Neutrophil (primary cell): ENCODE data around the gene SYTL3.

Source experiments
- H3K27ac ChIP-seq: fragments of 200-600 bp; sonication (generic); 2 replicates; pipeline ENCODE4 v1.5.1; 2016; ENCODE audit warnings: mild to moderate bottlenecking, moderate library complexity
- H3K27me3 ChIP-seq: fragments of 200-600 bp; sonication (generic); 2 replicates; pipeline ENCODE4 v1.6.0; 2016; ENCODE audit warnings: mild to moderate bottlenecking
- H3K36me3 ChIP-seq: fragments of 200-600 bp; sonication (generic); 2 replicates; pipeline ENCODE4 v1.5.1; 2017
- H3K4me1 ChIP-seq, 2 experiments: fragments of 200-600 bp in 1 of 2; sonication (generic) in 1 of 2; 1 replicate in 1 of 2; 2 replicates in 1 of 2; pipeline versions ENCODE4 v1.5.1 to v1.6.1; 2013 to 2016; ENCODE audit warnings: low read depth in 1 of 2, low read length in 1 of 2, mild to moderate bottlenecking in 1 of 2, moderate library complexity in 1 of 2; ENCODE audit not compliant: control insufficient read depth in 1 of 2, insufficient read depth in 1 of 2
- H3K4me3 ChIP-seq, 2 experiments: fragments of 200-600 bp in 1 of 2; sonication (generic) in 1 of 2; 1 replicate in 1 of 2; 2 replicates in 1 of 2; pipeline ENCODE4 v1.5.1; 2013 to 2016; ENCODE audit warnings: low read depth in 1 of 2, low read length in 1 of 2, mild to moderate bottlenecking in 1 of 2, moderate library complexity in 1 of 2
- H3K9me3 ChIP-seq: fragments of 200-600 bp; sonication (generic); 2 replicates; pipeline ENCODE4 v1.5.1; 2016
- TF ChIP-seq, protein P1 (sequence below): fragments of 200-600 bp; sonication (generic); IDR thresholded peaks from 2 replicates; pipeline ENCODE4 v1.5.1; 2016; ENCODE audit warnings: antibody characterized with exemption

The SYTL3 gene

DNA sequence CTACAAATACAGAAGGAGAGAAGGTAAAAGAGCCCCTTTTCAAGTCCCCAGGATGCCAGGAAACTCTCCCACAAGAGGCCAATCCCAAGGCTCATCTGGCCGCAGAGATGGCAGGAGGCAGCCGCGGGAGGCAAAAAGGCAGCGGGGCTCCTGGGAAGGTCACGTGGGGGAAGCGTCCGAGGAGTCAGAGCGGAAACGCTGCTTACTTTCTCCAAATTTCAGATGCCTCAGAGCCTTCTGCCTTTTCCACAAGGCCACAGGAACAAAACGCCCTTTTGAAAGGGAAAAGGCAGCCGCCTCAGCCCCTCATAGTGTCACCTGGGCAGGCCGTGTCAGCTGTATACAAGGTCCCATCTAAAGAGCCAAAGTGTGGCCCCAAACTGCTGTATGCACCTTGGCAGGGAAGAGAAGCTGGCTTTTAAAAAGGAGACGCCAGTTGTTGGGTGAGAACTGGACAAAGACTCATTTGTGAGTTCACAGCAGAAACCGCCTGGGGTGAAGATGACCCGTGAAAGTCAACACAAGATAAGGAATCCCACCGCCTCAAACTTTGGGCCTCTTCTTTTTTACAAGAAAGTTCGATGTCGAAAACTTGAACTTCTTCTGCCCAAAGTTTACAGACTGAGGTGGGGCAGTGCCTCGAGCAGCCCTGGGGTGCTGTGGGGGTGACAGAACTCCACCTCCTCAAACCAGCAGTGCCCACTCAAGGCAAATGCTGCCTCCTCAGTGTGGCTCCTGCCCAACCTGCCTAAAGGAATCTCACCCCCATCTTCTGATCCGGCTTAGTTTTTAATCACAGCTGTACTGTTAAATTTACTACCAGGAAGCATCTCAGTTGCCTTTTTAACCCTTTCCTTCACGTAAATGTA is 124.0 kb downstream of the SYTL3 start:
- no peak overlapping the region for H3K4me3 ChIP-seq
- no peaks in the 10 kb centered on the region for H3K27me3 ChIP-seq
- H3K36me3 ChIP-seq = peaks cover 98% of the 10 kb centered on the region
- no peaks in the 10 kb centered on the region for H3K9me3 ChIP-seq
- no peak overlapping the region for H3K27ac ChIP-seq
- H3K4me1 ChIP-seq = no peaks in the 10 kb centered on the region
- TF ChIP-seq, protein P1, sequence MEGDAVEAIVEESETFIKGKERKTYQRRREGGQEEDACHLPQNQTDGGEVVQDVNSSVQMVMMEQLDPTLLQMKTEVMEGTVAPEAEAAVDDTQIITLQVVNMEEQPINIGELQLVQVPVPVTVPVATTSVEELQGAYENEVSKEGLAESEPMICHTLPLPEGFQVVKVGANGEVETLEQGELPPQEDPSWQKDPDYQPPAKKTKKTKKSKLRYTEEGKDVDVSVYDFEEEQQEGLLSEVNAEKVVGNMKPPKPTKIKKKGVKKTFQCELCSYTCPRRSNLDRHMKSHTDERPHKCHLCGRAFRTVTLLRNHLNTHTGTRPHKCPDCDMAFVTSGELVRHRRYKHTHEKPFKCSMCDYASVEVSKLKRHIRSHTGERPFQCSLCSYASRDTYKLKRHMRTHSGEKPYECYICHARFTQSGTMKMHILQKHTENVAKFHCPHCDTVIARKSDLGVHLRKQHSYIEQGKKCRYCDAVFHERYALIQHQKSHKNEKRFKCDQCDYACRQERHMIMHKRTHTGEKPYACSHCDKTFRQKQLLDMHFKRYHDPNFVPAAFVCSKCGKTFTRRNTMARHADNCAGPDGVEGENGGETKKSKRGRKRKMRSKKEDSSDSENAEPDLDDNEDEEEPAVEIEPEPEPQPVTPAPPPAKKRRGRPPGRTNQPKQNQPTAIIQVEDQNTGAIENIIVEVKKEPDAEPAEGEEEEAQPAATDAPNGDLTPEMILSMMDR = no peak

DNA sequence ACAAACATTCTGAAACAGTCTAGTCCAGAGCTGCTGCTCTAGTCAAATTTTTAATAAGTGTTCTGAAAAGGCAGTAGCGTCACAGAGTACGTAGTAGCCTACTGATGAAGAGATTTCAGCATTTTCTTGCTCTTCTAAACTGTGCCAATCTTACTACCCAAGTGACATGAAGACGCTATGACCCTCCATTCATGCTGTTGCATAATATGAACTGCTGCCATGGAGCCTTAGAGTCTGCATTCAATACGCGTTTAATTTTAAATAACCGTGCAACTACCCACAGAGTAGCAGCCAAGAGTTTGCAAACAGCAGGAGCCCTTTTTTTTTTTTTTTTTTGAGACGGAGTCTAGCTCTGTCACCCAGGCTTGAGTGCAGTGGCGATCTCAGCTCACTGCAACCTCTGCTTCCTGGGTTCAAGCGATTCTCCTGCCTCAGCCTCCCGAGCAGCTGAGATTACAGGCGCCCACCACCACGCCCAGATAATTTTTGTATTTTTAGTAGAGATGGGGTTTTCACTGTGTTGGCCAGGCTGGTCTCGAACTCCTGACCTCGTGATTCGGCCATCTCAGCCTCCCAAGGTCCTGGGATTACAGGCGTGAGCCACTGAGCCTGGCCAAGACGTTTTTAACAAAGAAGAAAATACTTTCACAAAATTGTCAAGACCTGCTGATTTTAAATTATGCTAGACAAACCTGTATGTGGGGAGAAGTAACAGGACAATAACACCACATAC is 125.0 kb downstream of the SYTL3 start:
- Histone ChIP-seq H3K9me3 (no peaks in the 10 kb centered on the region), H3K4me1 (no peaks in the 10 kb centered on the region), H3K27me3 (no peaks in the 10 kb centered on the region), H3K4me3 (no peak overlapping the region), H3K27ac (no peak overlapping the region), H3K36me3 (peaks cover 97% of the 10 kb centered on the region)
- TF ChIP-seq, protein P1 = no peak

DNA sequence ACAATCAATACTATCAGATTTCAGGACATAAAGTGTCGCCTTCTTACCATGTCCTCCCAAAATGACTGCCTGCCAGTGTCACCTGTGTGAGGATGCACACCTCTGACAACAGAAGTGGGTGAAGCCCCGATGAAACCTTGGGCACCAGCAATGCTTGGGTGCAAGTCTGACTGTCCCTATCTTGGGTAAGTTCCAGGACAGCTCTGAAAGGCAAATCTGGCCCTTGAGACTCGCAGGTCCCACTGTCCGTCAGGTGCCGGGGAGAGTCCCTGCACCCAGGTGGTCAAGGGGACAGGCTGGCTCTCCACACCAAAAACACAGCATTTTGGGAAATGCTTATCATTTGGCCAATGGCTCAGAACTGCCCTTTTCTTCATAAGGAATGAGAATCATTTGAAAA is 126.0 kb downstream of the SYTL3 start:
- no peak overlapping the region for H3K27ac ChIP-seq
- TF ChIP-seq, protein P1 = no peak
- no peaks in the 10 kb centered on the region for H3K4me1 ChIP-seq
- H3K4me3 ChIP-seq = no peak overlapping the region
- no peaks in the 10 kb centered on the region for H3K27me3 ChIP-seq
- peaks cover 95% of the 10 kb centered on the region for H3K36me3 ChIP-seq
- H3K9me3 ChIP-seq = no peaks in the 10 kb centered on the region

DNA sequence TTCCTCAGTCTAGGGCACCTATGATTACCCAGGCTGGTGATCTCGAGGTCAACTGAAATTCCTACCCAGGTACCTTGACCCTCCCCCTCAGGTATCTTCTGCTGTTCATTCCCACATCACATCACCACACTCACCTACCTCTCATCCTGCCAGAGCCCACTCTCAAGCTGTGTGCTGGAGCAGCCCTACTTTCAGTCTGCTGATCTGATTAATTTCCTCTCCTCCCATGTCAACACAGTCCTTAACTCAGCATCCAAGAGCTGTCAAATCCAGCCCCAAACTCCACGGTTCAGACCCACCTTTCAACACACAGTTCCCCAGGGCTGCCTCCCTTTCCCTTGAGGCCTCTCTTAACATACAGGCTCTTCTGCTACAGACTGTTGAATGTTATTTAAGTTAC is 126.9 kb downstream of the SYTL3 start:
- TF ChIP-seq, protein P1 = no peak
- Histone ChIP-seq H3K9me3 (no peaks in the 10 kb centered on the region), H3K4me3 (no peak overlapping the region), H3K4me1 (no peaks in the 10 kb centered on the region), H3K36me3 (peaks cover 95% of the 10 kb centered on the region), H3K27ac (no peak overlapping the region), H3K27me3 (no peaks in the 10 kb centered on the region)

DNA sequence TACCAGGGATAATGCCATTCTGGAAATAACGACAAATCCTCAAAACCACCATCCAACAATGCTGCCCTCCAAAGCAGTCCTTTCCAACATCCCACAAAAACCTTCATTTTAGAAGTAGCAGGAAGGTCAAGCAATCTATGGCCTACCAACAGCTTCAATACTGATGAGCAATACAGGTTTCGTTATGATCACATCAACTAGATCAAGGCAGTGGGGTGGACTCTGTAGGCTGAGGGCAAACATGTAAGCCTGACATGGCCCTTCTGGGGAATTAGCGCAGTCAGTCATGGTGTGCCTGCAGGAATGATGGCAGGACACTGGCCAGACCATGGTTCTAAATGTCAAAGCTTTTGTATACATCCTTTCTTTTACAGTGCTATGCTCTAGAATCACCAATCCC is 127.7 kb downstream of the SYTL3 start:
- Histone ChIP-seq H3K4me3 (no peak overlapping the region), H3K36me3 (peaks cover 95% of the 10 kb centered on the region), H3K9me3 (no peaks in the 10 kb centered on the region), H3K4me1 (no peaks in the 10 kb centered on the region), H3K27ac (no peak overlapping the region), H3K27me3 (no peaks in the 10 kb centered on the region)
- TF ChIP-seq, protein P1 = no peak
